MCF 10A (cell line): ENCODE data around the gene OR1N1. TPM values are rescaled to one million over a fixed set of nuclear protein-coding genes. Genes with fewer than 3 reads are reported as not detected.

ENCODE experiments used
- BruUV-seq: library from RNA; stranded (reverse); fragments of 400-500 nt; replicated peaks from 2 replicates; lab custom pipeline; 2021; lab: Mats Ljungman, UMichigan
- CTCF ChIA-PET: fragments of 300-600 bp; sonication (Branson Sonifier 250); formaldehyde crosslinking; extraction: SDS; loops from one replicate; lab custom pipeline; 2021; ENCODE audit warnings: antibody characterized with exemption, inconsistent platforms; lab: Yijun Ruan, JAX
- POLR2A ChIA-PET: fragments of 300-600, 350-650 bp; sonication (Branson Sonifier 250); formaldehyde crosslinking; extraction: SDS; loops from one replicate; lab custom pipeline; 2020; ENCODE audit warnings: antibody characterized with exemption, inconsistent platforms; lab: Yijun Ruan, JAX
- DNase-seq: peaks from one replicate; pipeline ENCODE4 v3.0.0-alpha.2; 2018; ENCODE audit not compliant: unreplicated experiment
- H3K27ac Mint-ChIP-seq: one replicate; pipeline ENCODE4 v1.8.0; 2022; ENCODE audit warnings: mild to moderate bottlenecking, low read depth, mixed read lengths; ENCODE audit not compliant: unreplicated experiment
- H3K27me3 Mint-ChIP-seq: one replicate; pipeline ENCODE4 v1.8.0; 2022; ENCODE audit warnings: mixed read lengths; ENCODE audit not compliant: insufficient read depth, unreplicated experiment
- H3K36me3 Mint-ChIP-seq: one replicate; pipeline ENCODE4 v1.8.0; 2022; ENCODE audit warnings: mild to moderate bottlenecking, moderate library complexity, mixed read lengths; ENCODE audit not compliant: insufficient read depth, unreplicated experiment
- H3K4me1 Mint-ChIP-seq: one replicate; pipeline ENCODE4 v1.8.0; 2022; ENCODE audit warnings: mixed read lengths; ENCODE audit not compliant: insufficient read depth, unreplicated experiment
- H3K4me3 Mint-ChIP-seq: one replicate; pipeline ENCODE4 v1.8.0; 2022; ENCODE audit warnings: mild to moderate bottlenecking, moderate library complexity, mixed read lengths; ENCODE audit not compliant: unreplicated experiment
- H3K9me3 Mint-ChIP-seq: one replicate; pipeline ENCODE4 v1.8.0; 2022; ENCODE audit warnings: mixed read lengths; ENCODE audit not compliant: unreplicated experiment
- CTCF ChIP-seq: fragments of 200-600 bp; IDR thresholded peaks from one replicate; pipeline ENCODE4 v1.8.0; 2022; ENCODE audit warnings: antibody characterized with exemption, mild to moderate bottlenecking; ENCODE audit not compliant: unreplicated experiment
- intact Hi-C: fragments of 100-400 bp; cut with micrococcal nuclease; formaldehyde crosslinking; loops from 2 replicates; pipeline ENCODE4 v1.14.1; 2022
- total RNA-seq: library from RNA; stranded (reverse); gene quantifications from 2 replicates; pipeline ENCODE4 v1.2.3, GENCODE V29; 2022

Gene OR1N1
- total RNA-seq, 1 experiment from 2014 or later: not detected

DNA sequence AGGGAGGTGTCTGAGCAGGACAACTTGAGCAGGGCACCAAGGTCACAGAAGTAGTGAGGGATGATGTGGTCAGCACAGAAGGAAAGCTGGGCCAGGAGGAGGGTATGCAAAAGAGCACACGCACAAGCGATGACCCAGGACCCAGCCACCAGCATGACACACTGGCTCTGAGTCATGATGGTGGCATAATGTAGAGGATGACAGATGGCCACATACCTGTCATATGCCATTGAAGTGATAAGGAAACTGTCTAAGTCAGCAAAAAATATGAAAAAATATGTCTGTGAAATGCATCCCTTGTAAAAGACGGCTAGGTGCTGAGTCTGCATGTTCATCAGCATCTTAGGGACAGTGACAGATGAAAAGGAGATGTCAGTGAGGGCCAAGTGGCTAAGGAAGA, 49.7 kb downstream of the OR1N1 start:
- H3K4me3 Mint-ChIP-seq: no peak overlapping the region
- no TSS peak for BruUV-seq
- POLR2A ChIA-PET: no interaction called here
- intact Hi-C loops: no loop called here
- H3K36me3 Mint-ChIP-seq: peaks cover 4% of the 10 kb centered on the region
- H3K4me1 Mint-ChIP-seq: no peaks in the 10 kb centered on the region
- CTCF ChIA-PET: interaction anchor here (0.7 to 1.4 kb wide), 3 partner anchors 21 to 784 kb away, joined by 3 to 9 read pairs (median 3); no protein-coding TSS in a partner anchor
- no peak for DNase-seq
- no peak overlapping the region for H3K27ac Mint-ChIP-seq
- H3K27me3 Mint-ChIP-seq: peaks cover 89% of the 10 kb centered on the region
- no peaks in the 10 kb centered on the region for H3K9me3 Mint-ChIP-seq
- TF ChIP-seq CTCF: no peak

Other genes starting within 250 kb of the OR1N1 start
- gene PTGS1, start 156.3 kb downstream of the OR1N1 start, total RNA-seq: 0.20 and 0.70 TPM in 2 replicates
- gene OR1J1, start 49.4 kb downstream of the OR1N1 start, total RNA-seq: not detected in 2 replicates
- gene OR1J2, start 16.5 kb downstream of the OR1N1 start, total RNA-seq: not detected in 2 replicates
- gene OR1J4, start 8.2 kb downstream of the OR1N1 start, total RNA-seq: not detected in 2 replicates
- gene OR1N2, start 25.8 kb upstream of the OR1N1 start, total RNA-seq: not detected in 2 replicates
- not detected in 2 replicates for gene OR1L8, start 56.1 kb upstream of the OR1N1 start, total RNA-seq
- not detected in 2 replicates for gene OR1Q1, start 87.4 kb upstream of the OR1N1 start, total RNA-seq
- not detected in 2 replicates for gene OR1B1, start 130.3 kb upstream of the OR1N1 start, total RNA-seq
- gene OR1L1, start 134.4 kb upstream of the OR1N1 start, total RNA-seq: not detected in 2 replicates
- gene OR1L3, start 147.8 kb upstream of the OR1N1 start, total RNA-seq: not detected in 2 replicates
- not detected in 2 replicates for gene OR1L4, start 196.7 kb upstream of the OR1N1 start, total RNA-seq
- not detected in 2 replicates for gene OR1L6, start 215.0 kb upstream of the OR1N1 start, total RNA-seq